Hematopoietic multipotent progenitor cell treated with erythropoietin and hydrocortisone succinate and interleukin-3 and kit ligand, for 4 days (in vitro differentiated cells): Measurements from ENCODE around the gene RAB31.
"Not testable (repeated sequence)": the region's sequence is repeated elsewhere in the genome, so short reads cannot be mapped to it uniquely, and the experiment has no call there.

Experiments used
- DNase-seq: peaks from one replicate; pipeline ENCODE4 v3.0.0-alpha.2; 2015

The RAB31 gene, protein sequence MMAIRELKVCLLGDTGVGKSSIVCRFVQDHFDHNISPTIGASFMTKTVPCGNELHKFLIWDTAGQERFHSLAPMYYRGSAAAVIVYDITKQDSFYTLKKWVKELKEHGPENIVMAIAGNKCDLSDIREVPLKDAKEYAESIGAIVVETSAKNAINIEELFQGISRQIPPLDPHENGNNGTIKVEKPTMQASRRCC

GRCh38 chr18:9708057-9708433 is at the start of gene RAB31:
TSS of gene RAB31 (plus strand) at chr18:9708301. CDS start at chr18:9708406, 105 bp downstream.
- DNase-seq = peak; percentile 62

GRCh38 chr18:9659499-9660375 is 48.4 kb upstream of the RAB31 start:
- DNase-seq = no peak

DNA sequence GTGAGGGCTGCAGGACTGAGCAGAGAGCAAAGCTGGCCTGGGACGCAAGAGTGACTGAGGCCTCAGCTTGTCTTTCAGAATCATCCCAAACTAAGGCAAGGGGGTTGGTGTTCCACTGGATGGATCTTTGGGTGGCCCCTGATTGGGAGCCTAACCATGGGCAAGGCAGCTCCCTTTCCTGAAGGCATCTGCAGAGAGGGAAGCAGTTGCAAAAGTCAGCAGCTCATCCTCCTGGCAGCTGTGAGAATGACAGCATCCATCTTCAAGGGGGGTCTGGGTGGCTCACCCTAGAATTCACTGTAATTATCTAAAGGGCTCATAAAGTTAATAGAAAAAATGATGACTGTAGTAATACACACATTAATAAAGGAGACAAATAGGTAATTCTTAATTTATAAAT is 46.5 kb upstream of the RAB31 start:
- peak; percentile 30 for DNase-seq

- DNase-seq = no peak
These were observed 44.7 kb upstream of the RAB31 start for GRCh38 chr18:9663377-9663776.

DNA sequence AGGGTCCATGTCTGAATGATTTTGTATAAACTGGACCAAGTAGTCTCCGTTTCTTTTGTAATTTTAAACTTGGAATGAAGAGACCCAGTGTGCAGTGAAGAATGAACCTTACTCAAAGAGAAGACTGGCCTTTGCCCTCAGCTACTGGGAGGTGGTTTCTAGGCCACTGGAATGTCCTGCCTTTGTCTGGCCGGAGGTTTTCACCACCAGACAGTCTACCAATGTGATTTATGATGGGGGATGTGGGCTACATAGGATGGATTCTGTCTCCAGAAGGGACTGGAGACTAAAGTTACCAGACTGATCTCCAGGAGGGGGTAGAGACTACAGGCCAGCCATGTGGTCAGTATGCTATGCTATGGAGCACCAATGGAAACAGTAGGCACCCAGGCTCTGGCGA is 42.8 kb upstream of the RAB31 start:
- DNase-seq = no peak

GRCh38 chr18:9666548-9666947 is 41.6 kb upstream of the RAB31 start:
- DNase-seq = no peak

- no peak for DNase-seq
These were observed 39.1 kb upstream of the RAB31 start for GRCh38 chr18:9669016-9669415.

- no peak for DNase-seq
These were observed 36.9 kb upstream of the RAB31 start for GRCh38 chr18:9671214-9671613.

DNA sequence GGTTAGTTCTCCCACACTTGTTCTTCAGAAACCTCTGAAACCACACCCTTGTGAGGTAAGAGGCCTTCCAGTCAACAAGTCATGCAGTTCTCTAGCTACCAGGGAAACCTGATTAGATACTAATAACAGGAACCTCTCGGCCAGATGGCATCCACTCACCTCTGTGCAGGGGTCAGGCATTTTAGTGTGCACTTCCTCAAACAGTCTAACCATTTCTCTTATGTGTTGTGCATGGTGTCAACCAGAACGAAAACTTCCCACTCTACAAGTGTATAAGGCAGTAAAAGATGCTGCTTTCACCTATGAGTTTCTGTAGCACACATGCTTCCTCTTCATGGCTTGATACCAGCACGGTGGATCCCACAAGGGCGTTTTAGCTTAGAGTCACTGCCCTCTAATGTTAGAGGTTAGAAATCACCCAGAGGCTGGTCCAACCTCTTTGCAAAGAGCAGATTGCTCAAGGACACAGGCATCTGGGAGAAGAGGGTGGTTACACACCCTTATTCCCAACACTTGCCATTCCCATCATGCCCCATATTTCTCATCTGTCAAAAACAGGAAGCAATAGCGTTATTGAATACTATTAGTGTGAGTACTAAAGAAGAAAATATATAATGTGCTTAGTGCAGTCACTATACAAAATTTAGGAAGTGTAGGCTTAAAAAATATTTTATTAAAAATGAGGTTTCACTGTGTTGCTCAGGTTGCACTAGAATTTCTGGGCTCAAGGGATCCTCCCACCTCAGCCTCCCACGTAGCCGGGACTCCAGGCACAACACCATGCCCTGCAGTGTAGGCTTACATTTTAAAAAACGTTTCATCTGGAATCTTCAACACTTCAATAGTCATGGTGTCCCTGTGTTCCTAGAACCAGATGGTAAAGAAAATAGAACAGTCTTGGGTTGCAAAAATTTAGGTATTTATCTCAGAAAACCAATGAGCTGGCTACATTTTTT is 34.5 kb upstream of the RAB31 start:
- peak; percentile 87 for DNase-seq

GRCh38 chr18:9678216-9678615 is 29.9 kb upstream of the RAB31 start:
- not testable (repeated sequence) for DNase-seq

DNA sequence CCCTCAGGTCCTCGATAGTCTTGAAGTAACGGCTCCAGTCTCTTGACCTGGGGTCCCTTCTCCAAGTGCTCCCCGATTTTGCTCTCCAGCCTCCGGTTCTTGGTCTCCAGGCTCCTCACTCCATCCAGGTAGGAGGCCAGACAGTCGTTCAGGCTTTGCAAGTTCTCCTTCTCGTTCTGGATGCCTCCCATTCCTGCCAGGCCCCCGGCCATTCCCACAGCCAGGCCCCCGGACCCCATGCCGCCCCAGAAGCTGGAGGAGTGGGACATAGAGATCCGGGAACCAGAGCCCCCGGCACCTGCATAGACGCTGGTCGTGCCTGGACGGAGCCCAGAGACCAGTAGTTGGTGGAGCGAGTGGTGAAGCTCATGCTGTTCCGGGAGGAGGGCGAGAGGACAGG is 29.0 kb upstream of the RAB31 start:
- DNase-seq = no peak

DNA sequence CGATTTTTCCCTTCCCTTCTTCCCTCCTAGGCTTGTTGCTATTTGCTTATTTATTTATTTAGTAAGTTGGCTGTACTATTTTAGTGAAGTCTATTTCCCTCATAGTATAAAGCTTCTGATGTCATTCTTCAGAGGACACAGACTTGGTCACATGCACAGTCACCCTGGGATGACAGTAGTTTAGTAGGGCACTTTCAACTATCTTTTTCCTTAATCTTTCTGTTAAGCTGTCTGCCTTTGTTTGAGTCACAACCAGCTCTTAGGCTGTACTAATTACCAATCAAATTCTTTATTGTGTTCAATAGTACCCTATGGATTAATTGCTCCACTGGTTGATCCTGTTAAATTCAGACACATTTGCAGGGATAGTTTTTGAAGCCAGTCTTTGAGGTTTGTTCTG is 26.9 kb upstream of the RAB31 start:
- peak; percentile 44 for DNase-seq

DNA sequence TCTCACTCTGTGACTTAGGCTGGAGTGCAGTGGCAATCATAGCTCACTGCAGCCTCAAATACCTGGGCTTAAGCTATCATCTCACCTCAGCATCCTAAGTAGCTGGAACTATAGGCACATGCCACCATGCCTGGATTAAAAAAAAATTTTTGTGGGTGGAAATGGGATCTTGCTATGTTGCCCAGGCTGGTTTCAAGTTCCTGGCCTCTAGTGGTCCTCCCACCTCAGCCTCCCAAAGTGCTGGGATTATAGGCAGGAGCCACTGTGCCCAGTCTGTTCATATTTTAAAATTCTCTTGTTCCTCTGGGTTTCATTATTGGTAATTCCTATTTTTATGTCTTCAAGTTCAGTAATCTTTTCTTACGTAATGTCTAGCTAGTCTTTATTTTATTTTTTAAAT is 25.5 kb upstream of the RAB31 start:
- DNase-seq = no peak

DNA sequence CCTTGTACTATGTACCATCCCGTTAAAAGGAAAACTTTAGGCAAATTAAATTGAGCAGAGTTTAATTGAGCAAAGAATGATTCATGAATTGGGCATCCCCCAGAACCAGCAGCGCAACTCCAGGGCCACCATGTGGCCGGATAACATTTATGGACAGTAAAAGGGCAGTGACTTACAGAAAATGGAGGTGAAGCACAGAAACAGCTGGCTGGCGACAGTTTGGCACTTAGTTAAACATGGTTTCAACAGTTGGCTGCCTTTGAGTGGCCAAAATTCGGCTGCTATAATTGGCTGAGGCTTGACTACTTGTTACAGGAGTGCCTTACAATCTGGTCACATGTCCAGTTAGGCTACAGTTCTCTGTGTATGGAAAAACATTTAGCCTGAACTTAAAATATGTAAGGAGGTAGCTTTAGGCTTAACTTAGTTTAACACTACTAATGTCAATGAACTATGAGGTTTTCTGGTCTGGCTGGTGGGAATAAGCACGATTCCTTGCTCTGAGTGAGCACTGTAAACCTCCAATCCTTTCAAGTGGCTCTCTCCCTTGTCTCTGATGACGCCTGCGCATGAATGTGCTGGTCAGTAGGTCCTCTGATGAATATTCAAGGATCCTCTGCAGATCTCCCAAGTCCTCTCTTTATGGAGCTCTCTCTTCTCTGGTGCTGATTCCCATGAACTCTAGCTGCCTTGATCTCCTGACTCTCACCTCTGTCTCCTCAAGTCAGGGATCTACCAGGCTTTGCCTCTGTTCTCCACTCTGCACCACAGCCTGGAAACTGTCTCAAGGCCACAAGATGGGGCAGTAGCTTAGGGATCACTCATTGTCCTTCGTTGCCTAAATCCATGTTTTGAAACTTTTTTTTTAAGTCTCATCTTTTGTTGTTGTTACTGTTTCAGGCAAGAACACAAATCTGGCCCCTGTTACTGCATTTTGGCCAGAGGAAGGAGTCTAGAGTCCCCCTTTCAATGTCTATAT is 24.4 kb upstream of the RAB31 start:
- peak; percentile 80 for DNase-seq

GRCh38 chr18:9684881-9685614 is 23.1 kb upstream of the RAB31 start:
- DNase-seq = peak; percentile 50

- no peak for DNase-seq
These were observed 22.5 kb upstream of the RAB31 start for GRCh38 chr18:9685615-9685890.

DNA sequence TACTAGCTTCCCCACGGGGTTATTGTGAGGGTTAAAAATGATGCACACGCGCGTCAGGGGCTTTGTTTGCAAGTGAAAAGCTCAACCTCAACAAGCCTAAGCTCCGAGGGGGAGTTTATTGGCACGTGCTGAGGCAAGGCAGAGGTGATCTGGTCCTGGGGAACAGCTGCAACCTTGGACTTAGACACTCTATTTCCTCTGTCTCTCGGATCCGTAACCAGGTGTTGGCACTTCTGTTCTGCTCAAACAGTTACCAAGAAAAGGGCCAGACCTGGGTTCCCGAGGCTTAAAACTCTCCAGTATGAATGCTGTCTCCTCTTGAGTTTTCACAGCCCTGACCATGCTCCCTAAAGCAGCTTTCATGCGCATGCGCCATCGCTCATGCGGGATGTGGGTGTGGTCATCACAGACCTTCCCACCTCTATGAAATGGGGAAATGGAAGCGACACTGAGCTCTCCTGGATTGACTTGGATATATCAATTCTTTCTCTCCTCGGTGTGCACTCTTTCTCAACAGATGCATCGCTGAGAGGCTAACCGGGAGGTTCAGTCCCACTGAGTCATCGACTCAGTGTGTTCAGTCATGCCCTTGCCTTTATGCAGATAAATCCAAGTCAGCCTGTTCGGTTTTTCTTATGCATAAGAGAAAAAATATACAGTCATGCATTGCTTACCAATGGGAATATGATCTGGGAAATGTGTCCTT is 19.9 kb upstream of the RAB31 start:
- DNase-seq = no peak

- DNase-seq = no peak
These were observed 18.8 kb upstream of the RAB31 start for GRCh38 chr18:9689253-9689652.

DNA sequence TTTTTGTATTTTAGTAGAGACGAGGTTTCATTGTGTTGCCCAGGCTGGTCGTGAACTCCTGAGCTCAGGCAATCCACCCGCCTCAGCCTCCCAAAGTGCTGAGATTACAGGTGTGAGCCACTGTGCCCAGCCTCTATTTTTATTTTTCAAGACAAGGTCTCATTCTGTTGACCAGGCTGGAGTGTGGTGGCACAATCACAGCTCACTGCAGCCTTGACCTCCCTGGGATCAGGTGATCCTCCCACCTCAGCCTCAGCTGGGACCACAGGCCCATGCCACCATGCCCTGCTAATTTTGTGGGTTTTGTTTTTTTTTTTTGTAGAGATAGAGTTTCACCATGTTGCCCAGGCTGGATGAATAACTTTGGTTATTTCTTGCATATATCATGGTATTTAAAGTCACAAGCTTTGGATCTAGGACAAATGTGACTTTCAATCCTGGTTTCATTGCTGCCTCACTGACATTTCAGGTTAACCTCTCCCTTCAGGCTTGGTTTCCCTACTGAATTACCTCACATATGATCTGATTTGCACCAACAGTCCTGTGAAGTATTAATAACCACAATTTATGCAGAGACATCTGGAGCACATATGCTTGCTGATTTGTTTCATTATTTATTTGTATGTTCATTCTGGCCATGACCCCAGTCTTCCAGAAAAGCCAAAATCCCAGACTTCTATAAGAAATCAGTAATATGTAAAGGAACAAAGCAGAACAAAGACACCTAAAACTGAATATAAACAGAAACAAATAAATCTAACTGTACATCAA is 17.5 kb upstream of the RAB31 start:
- DNase-seq = no peak

- no peak for DNase-seq
These were observed 16.9 kb upstream of the RAB31 start for GRCh38 chr18:9691235-9691634.
